Esophagus squamous epithelium (tissue), 4 donors: ENCODE data around the gene PHLPP1.

Source experiments
- POLR2A ChIP-seq, 4 donors: fragments of 450-650 bp; IDR thresholded peaks; one replicate each; pipeline ENCODE4 v1.6.1; 2017; ENCODE audit warnings: antibody characterized with exemption in 4 of 4, mild to moderate bottlenecking in 4 of 4, moderate library complexity in 3 of 4
- TF ChIP-seq, protein P1 (sequence below), 6 experiments: fragments of 450-650 bp in 4 of 6; fragments of 200-600 bp in 2 of 6; sonication (generic) in 2 of 6; IDR thresholded peaks; one replicate each; pipeline ENCODE4 v1.5.1; 2016 to 2019; ENCODE audit warnings: antibody characterized with exemption in 6 of 6, mild to moderate bottlenecking in 4 of 6, moderate library complexity in 4 of 6

DNA sequence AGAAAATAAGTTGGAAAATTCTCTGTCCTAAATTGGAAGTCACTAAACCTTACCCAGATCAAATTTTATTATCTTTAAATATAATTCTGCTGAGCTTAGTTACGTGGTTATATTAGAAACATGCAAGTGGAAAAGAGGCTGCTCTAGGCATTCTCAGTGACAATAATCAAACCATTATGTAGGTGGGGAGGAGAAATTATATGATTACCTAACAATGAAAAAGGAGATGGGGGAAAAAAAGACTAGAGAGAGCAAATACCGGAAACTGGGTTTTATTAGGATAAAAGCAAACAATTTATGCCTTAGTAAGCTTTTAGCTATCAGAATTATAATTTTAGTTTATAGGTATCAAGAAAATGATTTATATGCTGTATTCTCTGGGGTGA is 53.2 kb downstream of the PHLPP1 start:
- no peak for TF ChIP-seq POLR2A (IDR thresholded peaks at IDR 0.05)
- TF ChIP-seq, protein P1, sequence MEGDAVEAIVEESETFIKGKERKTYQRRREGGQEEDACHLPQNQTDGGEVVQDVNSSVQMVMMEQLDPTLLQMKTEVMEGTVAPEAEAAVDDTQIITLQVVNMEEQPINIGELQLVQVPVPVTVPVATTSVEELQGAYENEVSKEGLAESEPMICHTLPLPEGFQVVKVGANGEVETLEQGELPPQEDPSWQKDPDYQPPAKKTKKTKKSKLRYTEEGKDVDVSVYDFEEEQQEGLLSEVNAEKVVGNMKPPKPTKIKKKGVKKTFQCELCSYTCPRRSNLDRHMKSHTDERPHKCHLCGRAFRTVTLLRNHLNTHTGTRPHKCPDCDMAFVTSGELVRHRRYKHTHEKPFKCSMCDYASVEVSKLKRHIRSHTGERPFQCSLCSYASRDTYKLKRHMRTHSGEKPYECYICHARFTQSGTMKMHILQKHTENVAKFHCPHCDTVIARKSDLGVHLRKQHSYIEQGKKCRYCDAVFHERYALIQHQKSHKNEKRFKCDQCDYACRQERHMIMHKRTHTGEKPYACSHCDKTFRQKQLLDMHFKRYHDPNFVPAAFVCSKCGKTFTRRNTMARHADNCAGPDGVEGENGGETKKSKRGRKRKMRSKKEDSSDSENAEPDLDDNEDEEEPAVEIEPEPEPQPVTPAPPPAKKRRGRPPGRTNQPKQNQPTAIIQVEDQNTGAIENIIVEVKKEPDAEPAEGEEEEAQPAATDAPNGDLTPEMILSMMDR (IDR thresholded peaks at IDR 0.05) = no peak
